CD4-positive, alpha-beta T cell treated with Interleukin-6 at 100 ng/mL for 8 hours (primary cell): ENCODE measurements around the gene GJC2.
A peak's percentile ranks its signal among the peaks of the same experiment; 100 is the strongest.

Source experiments
- DNase-seq: peaks from one replicate; pipeline ENCODE4 v3.0.0-alpha.2; 2020; ENCODE audit warnings: mixed read lengths, low spot score

GJC2 gene

GRCh38 chr1:228158151-228159007, 8.6 kb downstream of the GJC2 start:
- no peak for DNase-seq

- DNase-seq = no peak
Measured at GRCh38 chr1:228159008-228159665, 9.4 kb downstream of the GJC2 start.

GRCh38 chr1:228160201-228160761, 10.6 kb downstream of the GJC2 start:
- DNase-seq = no peak

- no peak for DNase-seq
Measured at GRCh38 chr1:228161362-228161761, 11.6 kb downstream of the GJC2 start.

- no peak for DNase-seq
Measured at GRCh38 chr1:228161866-228162265, 12.1 kb downstream of the GJC2 start.

GRCh38 chr1:228162286-228163006, 12.7 kb downstream of the GJC2 start:
- DNase-seq = no peak

GRCh38 chr1:228163007-228163753, 13.4 kb downstream of the GJC2 start:
- no peak for DNase-seq

GRCh38 chr1:228163776-228164519, 14.2 kb downstream of the GJC2 start:
- DNase-seq = no peak

GRCh38 chr1:228164561-228165371, 15.0 kb downstream of the GJC2 start:
- DNase-seq = no peak

- peak; percentile 100 for DNase-seq
Measured at GRCh38 chr1:228165372-228166169, 15.8 kb downstream of the GJC2 start, which contains the start of gene IBA57. Gene IBA57 (plus strand): TSS chr1:228165804. CDS start chr1:228165817, 13 bp downstream.

GRCh38 chr1:228166170-228166936, 16.6 kb downstream of the GJC2 start:
- DNase-seq = peak; percentile 45

GRCh38 chr1:228168563-228169270, 19.0 kb downstream of the GJC2 start:
- DNase-seq = no peak

GRCh38 chr1:228169345-228169744, 19.6 kb downstream of the GJC2 start:
- DNase-seq = no peak

- no peak for DNase-seq
Measured at GRCh38 chr1:228170666-228171065, 20.9 kb downstream of the GJC2 start.

- DNase-seq = no peak
Measured at GRCh38 chr1:228171221-228171891, 21.6 kb downstream of the GJC2 start.

- DNase-seq = no peak
Measured at GRCh38 chr1:228172591-228173527, 23.1 kb downstream of the GJC2 start.
